CD4-positive, CD25-positive, alpha-beta regulatory T cell (primary cell): ENCODE results near the gene KLHL12. TPM values are rescaled to one million over a fixed set of nuclear protein-coding genes. Genes with fewer than 3 reads are reported as not detected.

ENCODE experiments used
- ATAC-seq, 2 donors: fragments of 150-1000 bp; cut with Tn5 transposase; one replicate each; pipeline ENCODE4 v1.10.0; 2021; ENCODE audit warnings: low read depth in 2 of 2, moderate number of reproducible peaks in 2 of 2, moderate library complexity in 1 of 2
- DNase-seq, 3 donors: peaks; one replicate each; pipeline versions ENCODE4 v3.0.0 to v3.0.0-alpha.2; 2012 to 2022; ENCODE audit warnings: mixed read lengths in 1 of 3
- H3K27ac ChIP-seq: one replicate; pipeline ENCODE4 v1.7.0; 2013; ENCODE audit warnings: mild to moderate bottlenecking, low read length; ENCODE audit not compliant: insufficient read depth, poor library complexity, severe bottlenecking
- H3K27me3 ChIP-seq: one replicate; pipeline ENCODE4 v1.7.0; 2013; ENCODE audit warnings: low read length; ENCODE audit not compliant: control insufficient read depth, insufficient read depth
- H3K36me3 ChIP-seq: one replicate; pipeline ENCODE4 v1.7.0; 2013; ENCODE audit warnings: mild to moderate bottlenecking, low read length, moderate library complexity; ENCODE audit not compliant: control insufficient read depth, insufficient read depth
- H3K4me1 ChIP-seq: 2 replicates; pipeline ENCODE4 v1.7.0; 2013; ENCODE audit warnings: mild to moderate bottlenecking, low read length; ENCODE audit not compliant: insufficient read depth, control insufficient read depth, poor library complexity, severe bottlenecking
- H3K4me3 ChIP-seq: one replicate; pipeline ENCODE4 v1.7.0; 2013; ENCODE audit warnings: low read depth, mild to moderate bottlenecking, low read length, moderate library complexity
- H3K9me3 ChIP-seq, 2 experiments: 1 replicate in 1 of 2; 2 replicates in 1 of 2; pipeline ENCODE4 v1.7.0; 2013; ENCODE audit warnings: low read length in 2 of 2, mild to moderate bottlenecking in 1 of 2, moderate library complexity in 1 of 2; ENCODE audit not compliant: control insufficient read depth in 2 of 2
- H3K27ac Mint-ChIP-seq, 3 donors: one replicate each; pipeline ENCODE4 v1.8.0; 2020 to 2022; ENCODE audit warnings: mild to moderate bottlenecking in 3 of 3, mixed read lengths in 3 of 3, moderate library complexity in 2 of 3
- H3K27me3 Mint-ChIP-seq: one replicate; pipeline ENCODE4 v1.8.0; 2022; ENCODE audit warnings: mild to moderate bottlenecking, mixed read lengths
- H3K36me3 Mint-ChIP-seq: one replicate; pipeline ENCODE4 v1.8.0; 2020; ENCODE audit warnings: mixed read lengths
- H3K4me1 Mint-ChIP-seq, 4 donors: one replicate each; pipeline ENCODE4 v1.8.0; 2020 to 2022; ENCODE audit warnings: mixed read lengths in 4 of 4, mild to moderate bottlenecking in 1 of 4
- H3K4me3 Mint-ChIP-seq, 4 donors: one replicate each; pipeline ENCODE4 v1.8.0; 2020 to 2022; ENCODE audit warnings: mild to moderate bottlenecking in 4 of 4, mixed read lengths in 4 of 4, moderate library complexity in 3 of 4
- H3K9me3 Mint-ChIP-seq, 7 donors: one replicate each; pipeline ENCODE4 v1.8.0; 2020 to 2022; ENCODE audit warnings: mixed read lengths in 7 of 7, mild to moderate bottlenecking in 3 of 7, moderate library complexity in 2 of 7
- polyA plus RNA-seq, 4 donors: library from polyadenylated mRNA; unstranded; fragments of 300-500 nt; fragmentation: Illumina TruSeq; gene quantifications; one replicate each; pipeline ENCODE4 v1.2.3, GENCODE V29; 2021
- total RNA-seq: library from RNA; stranded (reverse); gene quantifications from one replicate; pipeline ENCODE4 v1.2.3, GENCODE V29; 2022

The KLHL12 gene
- total and polyA plus RNA-seq, 5 donors from 2014 or later, result 16.5 to 27.7 (median 19.6) TPM

GRCh38 chr1:202860744-202861419 is 66.2 kb downstream of the KLHL12 start:
- Mint-ChIP-seq H3K27ac (no peak overlapping the region), H3K36me3 (no peaks in the 10 kb centered on the region), H3K9me3 (no peaks in the 10 kb centered on the region), H3K4me3 (peak overlapping the region; percentile 75 to 86 (median 85)), H3K4me1 (peaks cover 0 to 24% (median 10%) of the 10 kb centered on the region in 4 donors), H3K27me3 (peaks cover 68% of the 10 kb centered on the region)
- peaks cover 19% of the 10 kb centered on the region for H3K27me3 ChIP-seq
- no peak overlapping the region for H3K4me3 ChIP-seq
- no peaks in the 10 kb centered on the region for H3K9me3 ChIP-seq
- ATAC-seq (peak; percentile 23 to 49), DNase-seq (peak in 1 of 3 donors; percentile 34)
- H3K27ac ChIP-seq, result no peak overlapping the region
- peaks cover 15% of the 10 kb centered on the region for H3K4me1 ChIP-seq
- H3K36me3 ChIP-seq, result no peaks in the 10 kb centered on the region

- Histone ChIP-seq H3K27me3 (peaks cover 19% of the 10 kb centered on the region), H3K27ac (no peak overlapping the region), H3K4me1 (peaks cover 15% of the 10 kb centered on the region), H3K4me3 (no peak overlapping the region), H3K36me3 (no peaks in the 10 kb centered on the region), H3K9me3 (no peaks in the 10 kb centered on the region)
- Mint-ChIP-seq H3K36me3 (no peaks in the 10 kb centered on the region), H3K27me3 (peaks cover 53% of the 10 kb centered on the region), H3K4me1 (peaks cover 0 to 24% (median 10%) of the 10 kb centered on the region in 4 donors), H3K9me3 (peaks cover 0 to 1% (median 0%) of the 10 kb centered on the region in 7 donors), H3K4me3 (no peak overlapping the region), H3K27ac (peak overlapping the region in 1 of 3 donors; percentile 71)
- ATAC-seq (no peak), DNase-seq (no peak)
Observed at GRCh38 chr1:202858789-202859414, 68.1 kb downstream of the KLHL12 start.

- Mint-ChIP-seq H3K4me3 (no peak overlapping the region), H3K4me1 (peaks cover 0 to 24% (median 10%) of the 10 kb centered on the region in 4 donors), H3K9me3 (peaks cover 0 to 1% (median 0%) of the 10 kb centered on the region in 7 donors), H3K27ac (peak overlapping the region in 1 of 3 donors; percentile 71), H3K27me3 (peaks cover 47% of the 10 kb centered on the region), H3K36me3 (no peaks in the 10 kb centered on the region)
- DNase-seq (no peak), ATAC-seq (no peak)
- Histone ChIP-seq H3K4me3 (no peak overlapping the region), H3K9me3 (no peaks in the 10 kb centered on the region), H3K27me3 (peaks cover 16% of the 10 kb centered on the region), H3K4me1 (peaks cover 15% of the 10 kb centered on the region), H3K36me3 (no peaks in the 10 kb centered on the region), H3K27ac (no peak overlapping the region)
Observed at GRCh38 chr1:202858331-202858730, 68.7 kb downstream of the KLHL12 start.

- no peaks in the 10 kb centered on the region for H3K36me3 ChIP-seq
- no peak overlapping the region for H3K27ac ChIP-seq
- H3K27me3 ChIP-seq, result peaks cover 6% of the 10 kb centered on the region
- H3K36me3 Mint-ChIP-seq, result no peaks in the 10 kb centered on the region
- peaks cover 0 to 19% (median 7%) of the 10 kb centered on the region in 4 donors for H3K4me1 Mint-ChIP-seq
- H3K4me3 ChIP-seq, result no peak overlapping the region
- H3K27ac Mint-ChIP-seq, result no peak overlapping the region
- DNase-seq (no peak), ATAC-seq (no peak)
- peaks cover 15% of the 10 kb centered on the region for H3K4me1 ChIP-seq
- H3K9me3 Mint-ChIP-seq, result peaks cover 0 to 1% (median 0%) of the 10 kb centered on the region in 7 donors
- no peaks in the 10 kb centered on the region for H3K9me3 ChIP-seq
- H3K27me3 Mint-ChIP-seq, result peaks cover 36% of the 10 kb centered on the region
- no peak overlapping the region for H3K4me3 Mint-ChIP-seq
Observed at GRCh38 chr1:202857136-202857610, 69.9 kb downstream of the KLHL12 start.

- H3K27ac ChIP-seq, result no peak overlapping the region
- Mint-ChIP-seq H3K27me3 (peaks cover 24% of the 10 kb centered on the region), H3K4me3 (no peak overlapping the region), H3K4me1 (peaks cover 0 to 8% (median 0%) of the 10 kb centered on the region in 4 donors), H3K27ac (no peak overlapping the region), H3K9me3 (peaks cover 0 to 1% (median 0%) of the 10 kb centered on the region in 7 donors), H3K36me3 (no peaks in the 10 kb centered on the region)
- DNase-seq, result no peak
- no peak overlapping the region for H3K4me3 ChIP-seq
- no peak for ATAC-seq
- H3K27me3 ChIP-seq, result no peaks in the 10 kb centered on the region
- peaks cover 4% of the 10 kb centered on the region for H3K4me1 ChIP-seq
- H3K36me3 ChIP-seq, result no peaks in the 10 kb centered on the region
- no peaks in the 10 kb centered on the region for H3K9me3 ChIP-seq
Observed at GRCh38 chr1:202856014-202856413, 71.0 kb downstream of the KLHL12 start.

- ATAC-seq, result no peak
- Histone ChIP-seq H3K4me1 (no peaks in the 10 kb centered on the region), H3K9me3 (no peaks in the 10 kb centered on the region), H3K27me3 (no peaks in the 10 kb centered on the region), H3K36me3 (no peaks in the 10 kb centered on the region), H3K4me3 (no peak overlapping the region), H3K27ac (no peak overlapping the region)
- Mint-ChIP-seq H3K27ac (no peak overlapping the region), H3K4me1 (peaks cover 0 to 2% (median 0%) of the 10 kb centered on the region in 4 donors), H3K4me3 (no peak overlapping the region), H3K9me3 (peaks cover 0 to 1% (median 0%) of the 10 kb centered on the region in 7 donors), H3K27me3 (peaks cover 12% of the 10 kb centered on the region), H3K36me3 (no peaks in the 10 kb centered on the region)
- no peak for DNase-seq
Observed at GRCh38 chr1:202854787-202855186, 72.2 kb downstream of the KLHL12 start.

GRCh38 chr1:202852163-202852904 is 74.7 kb downstream of the KLHL12 start:
- Histone ChIP-seq H3K9me3 (no peaks in the 10 kb centered on the region), H3K4me1 (no peaks in the 10 kb centered on the region), H3K36me3 (no peaks in the 10 kb centered on the region), H3K4me3 (no peak overlapping the region), H3K27me3 (no peaks in the 10 kb centered on the region), H3K27ac (no peak overlapping the region)
- Mint-ChIP-seq H3K4me3 (no peak overlapping the region), H3K27me3 (no peaks in the 10 kb centered on the region), H3K27ac (peak overlapping the region in 1 of 3 donors; percentile 9), H3K9me3 (peaks cover 0 to 2% (median 0%) of the 10 kb centered on the region in 7 donors), H3K4me1 (peaks cover 0 to 7% (median 0%) of the 10 kb centered on the region in 4 donors), H3K36me3 (no peaks in the 10 kb centered on the region)
- peak in 1 of 3 donors; percentile 71 for DNase-seq
- peak; percentile 59 to 61 for ATAC-seq
